Measurements from ENCODE around the gene TECR.
A peak's percentile ranks its signal among the peaks of the same experiment; 100 is the strongest.
"Not testable (repeated sequence)": the region's sequence is repeated elsewhere in the genome, so short reads cannot be mapped to it uniquely, and the experiment has no call there.

TECR gene

GRCh38 chr19:14529254-14530004, at the start of gene TECR:
TECR (plus strand) TSS chr19:14529594; CDS start chr19:14529697, 103 bp downstream.
- peak; percentile 100 for DNase-seq

- DNase-seq: peak; percentile 65
Observed at GRCh38 chr19:14479975-14480699, 49.3 kb upstream of the TECR start.

GRCh38 chr19:14480700-14481079, 48.7 kb upstream of the TECR start:
- DNase-seq: no peak

GRCh38 chr19:14482172-14482941, 47.0 kb upstream of the TECR start:
- DNase-seq: no peak

GRCh38 chr19:14487370-14488125, 41.8 kb upstream of the TECR start:
- no peak for DNase-seq

- DNase-seq: no peak
Observed at GRCh38 chr19:14492756-14493337, 36.5 kb upstream of the TECR start.

- DNase-seq: no peak
Observed at GRCh38 chr19:14494411-14494810, 35.0 kb upstream of the TECR start.

GRCh38 chr19:14494910-14495671, 34.3 kb upstream of the TECR start:
- no peak for DNase-seq

GRCh38 chr19:14495672-14496028, 33.7 kb upstream of the TECR start:
- DNase-seq: no peak

- DNase-seq: peak; percentile 92
Observed at GRCh38 chr19:14496029-14496833, 33.2 kb upstream of the TECR start, which contains the start of gene GIPC1. GIPC1 (minus strand) TSS chr19:14496127; CDS start chr19:14482976, 13,151 bp downstream.

- no peak for DNase-seq
Observed at GRCh38 chr19:14496834-14497227, 32.6 kb upstream of the TECR start.

- DNase-seq: peak; percentile 22
Observed at GRCh38 chr19:14497228-14497921, 32.0 kb upstream of the TECR start.

- DNase-seq: no peak
Observed at GRCh38 chr19:14502334-14503092, 26.9 kb upstream of the TECR start.

- DNase-seq: no peak
Observed at GRCh38 chr19:14503285-14503684, 26.1 kb upstream of the TECR start.

- DNase-seq: not testable (repeated sequence)
Observed at GRCh38 chr19:14504575-14504974, 24.8 kb upstream of the TECR start.

- DNase-seq: peak; percentile 71
Observed at GRCh38 chr19:14505488-14506239, 23.7 kb upstream of the TECR start.

- peak; percentile 62 for DNase-seq
Observed at GRCh38 chr19:14507704-14508542, 21.5 kb upstream of the TECR start.
